ENCODE measurements around the gene DCLK1.

DCLK1 gene

DNA sequence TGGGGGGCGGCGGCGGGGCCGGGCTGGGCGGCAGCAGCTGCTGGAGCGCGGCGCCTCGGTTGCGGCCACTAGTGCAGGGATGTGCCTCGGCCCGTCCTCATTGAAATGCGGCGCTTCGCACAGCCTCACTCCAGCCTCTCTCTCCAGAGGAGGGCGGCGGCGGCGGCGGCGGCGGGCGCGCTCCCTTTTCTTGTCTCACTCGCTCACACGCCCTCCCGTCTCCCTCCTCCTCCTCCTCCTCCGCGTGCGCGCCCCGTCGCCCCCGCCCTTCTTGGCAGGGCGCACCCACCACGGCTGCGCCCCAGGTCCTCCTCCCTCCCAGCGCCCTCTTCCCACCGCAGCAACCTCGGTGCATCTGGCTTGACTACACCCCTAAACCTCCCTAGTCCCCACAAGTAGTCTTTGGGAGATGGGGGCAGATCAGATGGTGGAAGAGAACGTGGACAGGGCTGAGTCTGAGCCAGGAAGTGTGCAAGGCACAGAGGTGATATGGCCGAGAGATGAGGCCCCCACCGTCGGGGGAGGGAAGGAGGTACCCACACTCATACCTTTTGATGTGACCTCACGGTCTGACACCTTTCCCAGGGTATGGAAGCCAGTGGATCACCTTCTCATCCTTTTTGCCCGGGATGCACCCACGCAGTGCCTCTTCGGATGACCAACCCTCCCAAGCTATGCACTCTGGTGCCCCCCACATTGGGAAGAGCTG, at the start of gene DCLK1:
Gene DCLK1, minus strand, starts transcription at position 161 of the 709 bp plus-strand sequence.
- DNase-seq (ENCODE audit: low read depth in 3 of 3): no peak

DNA sequence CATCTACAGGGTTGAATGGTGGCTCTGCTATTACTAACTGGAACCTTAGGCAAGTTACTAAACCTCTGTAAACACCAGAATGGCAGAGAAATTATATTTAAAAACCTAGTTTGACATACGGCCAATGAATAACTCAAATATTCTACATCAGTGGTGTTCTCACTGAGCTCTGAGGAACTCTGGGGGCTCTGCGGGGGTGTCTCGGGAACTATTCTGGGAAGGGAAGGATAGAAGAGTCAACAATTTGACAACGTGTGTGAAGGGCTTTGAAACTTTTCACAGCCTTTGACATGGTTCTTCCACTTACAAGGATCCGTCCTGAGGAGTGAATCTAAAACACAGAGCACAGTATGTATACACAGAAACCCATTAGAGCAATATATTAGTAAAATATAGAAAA, 44.4 kb upstream of the DCLK1 start:
- DNase-seq (ENCODE audit: low read depth in 3 of 3): no peak

DNA sequence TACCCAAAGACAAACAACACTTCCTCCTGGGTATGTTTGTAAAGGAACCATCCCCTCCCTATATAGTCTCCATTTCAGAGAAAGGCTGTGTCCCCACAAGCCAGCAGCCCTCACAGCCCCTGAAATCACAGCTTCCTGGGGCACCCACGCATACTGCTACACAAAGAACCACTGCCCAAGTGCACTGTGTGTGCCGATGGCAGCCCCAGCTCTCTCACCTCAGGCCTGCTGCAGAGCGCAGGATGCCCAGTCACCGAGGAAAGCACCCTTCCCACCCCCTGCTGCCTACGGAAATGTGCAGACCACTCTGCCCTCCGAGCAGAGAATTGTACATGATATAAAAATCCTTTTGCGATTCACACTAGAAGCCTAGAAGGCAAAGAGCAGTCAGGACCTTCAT, 43.7 kb upstream of the DCLK1 start:
- DNase-seq (ENCODE audit: low read depth in 3 of 3): no peak

DNA sequence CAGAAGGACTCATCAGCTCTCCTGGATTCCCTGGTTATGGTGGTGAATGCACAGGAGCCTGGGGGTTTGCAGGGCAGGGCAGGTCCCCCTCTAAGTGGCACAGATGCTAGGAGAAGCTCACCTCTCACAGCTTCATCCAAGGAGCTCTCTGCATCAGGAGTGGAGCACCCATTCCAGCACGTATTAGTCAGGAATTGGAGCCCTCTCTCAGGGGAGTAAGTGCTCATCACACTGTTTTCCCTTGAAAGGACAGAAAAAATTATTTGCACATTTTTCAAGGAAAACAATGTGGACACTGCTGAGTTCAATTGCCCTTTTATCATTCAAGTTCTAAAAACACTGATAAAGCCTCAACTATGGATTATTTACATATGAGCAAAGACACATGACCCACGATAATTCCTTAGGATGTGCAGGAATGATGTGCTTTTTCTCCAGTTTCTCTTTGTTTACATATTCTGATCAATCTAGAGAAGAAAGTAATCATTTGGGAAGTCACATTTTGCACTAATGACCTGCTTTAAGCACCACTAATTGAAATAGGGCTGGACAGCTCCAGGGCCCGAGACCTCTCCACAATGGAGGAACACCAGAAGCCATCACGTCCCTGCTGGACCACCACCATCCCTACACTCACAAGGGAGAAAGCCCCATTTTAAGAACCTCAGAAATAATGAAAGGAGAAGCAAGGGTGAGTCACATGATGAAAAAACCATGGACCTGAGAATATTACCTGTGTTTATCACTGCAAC, 42.6 kb upstream of the DCLK1 start:
- no peak for DNase-seq (ENCODE audit: low read depth in 3 of 3)

DNA sequence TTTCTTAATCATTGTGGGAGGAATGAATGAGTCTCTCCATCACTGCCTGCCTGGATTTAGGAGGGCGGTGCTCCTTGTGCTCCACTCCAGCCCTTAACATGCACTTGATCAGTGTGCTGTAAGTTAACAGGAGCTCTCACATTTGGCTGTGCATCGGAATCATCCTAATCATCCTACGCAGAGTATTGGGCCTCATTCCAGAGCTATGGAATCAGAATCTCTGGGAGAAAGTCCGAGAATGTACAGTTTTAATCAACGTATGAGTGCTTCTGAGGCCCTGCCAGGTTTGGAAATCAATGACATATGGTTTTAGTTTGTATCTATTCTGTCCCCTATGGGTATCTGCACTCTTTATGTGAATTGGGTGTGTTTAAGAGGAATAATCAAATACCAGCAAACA, 34.9 kb upstream of the DCLK1 start:
- no peak for DNase-seq (ENCODE audit: low read depth in 3 of 3)

DNA sequence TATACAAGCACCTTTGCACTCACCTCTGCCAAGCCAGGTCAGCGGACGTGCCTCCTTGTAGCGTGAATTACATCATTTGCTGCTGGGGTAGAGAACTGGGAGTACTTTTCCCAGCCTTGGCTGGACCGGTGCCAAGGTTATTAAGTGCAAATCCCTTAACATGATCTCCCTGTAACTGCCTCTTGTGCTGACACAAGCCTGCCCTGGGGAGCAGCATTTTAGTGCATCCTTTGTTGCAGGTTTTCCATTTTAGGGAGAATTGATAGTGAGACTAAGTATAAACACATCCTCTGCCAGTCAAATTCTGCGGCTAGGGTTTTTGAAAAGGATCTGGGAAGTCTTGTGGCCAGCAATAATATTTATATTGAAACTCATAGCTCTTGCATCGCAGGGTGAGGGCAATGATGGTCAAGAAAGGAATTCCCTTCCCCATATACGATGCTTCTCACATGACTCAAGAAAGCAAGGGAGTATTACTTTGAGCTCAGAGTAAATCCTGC, 32.7 kb upstream of the DCLK1 start:
- DNase-seq (ENCODE audit: low read depth in 3 of 3): no peak

DNA sequence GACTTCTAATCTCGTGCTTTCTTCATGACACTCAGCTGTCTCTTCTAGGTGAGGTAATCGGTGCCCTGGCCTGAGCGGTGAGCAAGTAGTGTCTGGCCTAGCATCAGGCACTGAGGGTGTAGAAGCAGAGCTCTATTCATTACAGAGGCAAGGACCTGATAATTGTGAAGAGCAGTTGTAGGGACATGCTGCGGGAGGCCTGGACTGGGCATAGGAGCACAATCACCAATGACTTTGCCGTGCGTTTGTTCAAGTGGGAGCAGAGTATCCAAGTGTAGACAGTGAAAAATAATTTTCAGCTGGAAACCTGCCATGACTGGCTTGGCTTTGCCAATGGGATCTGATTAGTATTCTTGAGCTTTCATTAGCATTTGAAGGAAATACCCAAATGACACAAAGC, 32.1 kb upstream of the DCLK1 start:
- DNase-seq (ENCODE audit: low read depth in 3 of 3): no peak

DNA sequence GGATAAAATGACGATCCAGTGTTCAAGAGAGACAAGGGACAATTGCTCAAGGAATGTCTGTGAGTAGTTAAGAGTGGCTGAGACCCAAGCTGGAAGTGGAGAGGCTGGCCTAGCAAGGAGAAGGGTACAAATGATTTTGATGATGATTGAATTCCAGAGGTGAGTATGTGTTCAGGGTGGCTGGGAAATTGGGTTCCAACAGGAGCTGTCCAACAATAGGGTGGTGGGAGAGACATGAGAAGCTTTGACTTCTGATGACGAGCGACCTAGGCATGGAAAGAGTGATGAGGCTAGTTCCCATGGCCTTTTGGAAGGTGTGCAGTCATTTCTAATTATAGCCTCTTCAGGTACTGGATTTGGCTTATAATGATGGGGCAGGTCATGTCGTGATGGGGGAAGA, 29.1 kb upstream of the DCLK1 start:
- DNase-seq (ENCODE audit: low read depth in 3 of 3): no peak

DNA sequence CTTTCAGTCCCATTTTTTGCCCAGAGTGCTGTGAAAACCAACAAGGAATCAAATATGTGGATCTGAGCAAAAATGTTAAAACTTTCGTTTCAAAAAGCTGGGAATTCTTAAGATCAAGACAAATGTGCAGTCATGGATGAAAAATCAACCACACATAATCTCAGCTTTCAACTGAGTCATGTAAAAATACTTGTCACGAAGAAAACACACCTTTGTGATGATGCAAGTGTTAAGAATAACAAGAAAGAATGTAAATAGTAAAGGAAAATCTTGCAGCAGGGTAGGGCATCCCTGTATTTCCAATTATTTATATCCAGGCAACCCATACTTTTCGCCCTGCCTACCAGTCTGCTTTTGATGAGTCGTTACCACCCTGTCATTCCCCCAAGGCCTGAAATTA, 27.4 kb upstream of the DCLK1 start:
- DNase-seq (ENCODE audit: low read depth in 3 of 3): no peak

DNA sequence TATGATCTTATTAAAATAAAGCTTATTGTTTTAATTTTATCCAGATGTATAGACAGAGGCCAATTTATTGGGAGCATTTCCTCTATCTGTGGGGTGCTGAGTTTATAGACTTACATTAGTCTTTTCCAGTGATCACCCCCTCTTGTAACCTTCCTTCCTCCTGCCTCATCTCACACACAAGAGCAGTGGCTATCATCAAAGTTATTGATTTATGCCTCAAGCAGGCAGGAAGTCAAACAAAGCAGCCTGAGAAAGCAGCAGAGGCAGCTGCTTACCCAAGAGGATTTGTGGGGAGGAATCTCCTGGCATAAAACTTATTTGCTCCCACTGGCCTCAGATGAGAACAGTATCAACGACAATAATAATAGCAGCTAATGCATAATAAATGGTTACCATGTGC, 26.3 kb upstream of the DCLK1 start:
- no peak for DNase-seq (ENCODE audit: low read depth in 3 of 3)

DNA sequence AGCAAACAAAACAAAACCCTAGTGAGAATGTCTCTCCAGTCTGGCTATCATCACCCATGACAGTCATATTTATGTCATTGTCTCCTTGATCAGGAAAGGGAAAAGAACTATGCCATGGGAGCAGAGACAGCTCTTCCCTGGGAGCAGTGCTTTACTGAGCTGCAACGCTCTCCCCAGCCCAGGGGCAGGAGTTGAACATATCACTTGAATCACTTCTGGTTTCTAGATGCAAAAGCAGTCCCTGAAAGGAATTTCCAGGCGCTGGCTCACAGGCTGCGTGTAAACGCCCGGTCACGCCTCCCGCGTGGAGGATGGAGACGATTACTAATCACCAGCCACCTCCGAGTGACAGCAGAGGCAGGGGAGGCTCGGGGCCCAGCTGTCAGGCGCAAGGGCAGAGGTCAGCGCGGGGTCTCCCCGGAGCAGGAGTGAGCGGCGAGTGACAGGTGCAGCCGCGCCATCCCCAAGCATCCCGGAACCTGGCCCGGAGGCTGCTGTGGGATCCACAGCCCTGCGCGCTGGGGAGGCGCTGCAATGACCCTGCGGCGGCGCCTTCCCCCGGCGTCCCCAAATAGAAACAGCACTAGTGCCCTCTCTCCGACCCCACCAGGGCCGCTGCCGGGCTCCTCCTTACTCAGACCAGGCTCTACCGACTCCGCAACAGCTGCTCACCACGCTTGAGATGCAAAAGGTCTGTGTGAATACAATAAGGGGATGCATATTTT, 23.5 kb upstream of the DCLK1 start:
- no peak for DNase-seq (ENCODE audit: low read depth in 3 of 3)

DNA sequence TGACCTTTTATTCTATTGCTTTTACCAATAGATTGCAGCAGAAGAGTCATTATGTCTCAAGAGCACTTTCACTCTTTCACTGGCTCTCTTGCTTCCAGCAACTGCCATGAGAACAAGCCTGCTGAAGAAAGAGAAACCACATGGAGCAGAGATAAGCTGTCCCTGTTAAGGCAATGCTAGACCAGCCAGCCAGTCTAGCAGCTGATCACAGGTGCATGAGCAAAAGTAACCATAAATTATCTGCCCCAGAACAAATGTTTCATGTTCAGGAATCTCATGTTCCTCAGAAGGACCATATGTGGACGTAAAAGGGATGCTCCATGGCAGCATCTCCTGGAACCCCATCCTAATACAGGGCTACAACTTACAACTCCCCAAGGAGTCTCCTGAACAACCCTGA, 20.4 kb upstream of the DCLK1 start:
- no peak for DNase-seq (ENCODE audit: low read depth in 3 of 3)

DNA sequence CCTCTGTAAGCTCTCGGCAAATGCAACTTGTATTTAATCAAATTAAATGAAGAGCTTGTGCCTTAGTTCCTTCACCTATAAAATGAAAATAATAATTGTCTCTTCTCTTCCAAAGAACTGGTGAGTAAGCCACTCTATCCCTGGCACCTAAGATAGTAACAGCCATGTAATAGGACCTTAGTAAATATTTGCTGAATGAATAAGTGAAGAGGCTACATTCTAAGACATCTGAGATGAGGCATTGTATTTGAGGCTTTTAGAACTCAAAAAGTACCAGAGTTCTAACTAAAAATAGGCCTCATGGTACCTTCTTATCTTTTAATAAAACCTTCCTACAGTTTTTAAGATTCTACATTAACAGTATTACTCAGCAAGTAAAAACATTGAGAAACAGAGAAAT, 17.3 kb upstream of the DCLK1 start:
- no peak for DNase-seq (ENCODE audit: low read depth in 3 of 3)

DNA sequence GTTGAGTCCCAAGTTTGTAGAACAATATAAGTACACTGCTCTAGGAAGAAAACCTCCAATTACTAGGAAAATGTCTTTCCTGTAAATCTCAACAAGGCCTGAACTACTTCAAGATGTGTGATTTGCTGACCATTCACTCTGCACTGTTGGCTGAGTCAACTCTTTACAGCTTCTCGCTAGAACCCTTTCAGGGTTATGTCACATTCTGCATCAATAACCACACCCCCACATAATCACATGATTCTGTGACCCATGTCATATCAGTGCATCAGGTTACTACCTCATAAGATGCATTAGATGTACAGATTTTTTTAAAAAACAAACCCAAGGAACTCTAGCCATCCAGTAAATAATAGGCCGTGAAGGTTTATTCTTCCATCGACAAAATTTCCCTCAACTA, 16.1 kb upstream of the DCLK1 start:
- DNase-seq (ENCODE audit: low read depth in 3 of 3): no peak

DNA sequence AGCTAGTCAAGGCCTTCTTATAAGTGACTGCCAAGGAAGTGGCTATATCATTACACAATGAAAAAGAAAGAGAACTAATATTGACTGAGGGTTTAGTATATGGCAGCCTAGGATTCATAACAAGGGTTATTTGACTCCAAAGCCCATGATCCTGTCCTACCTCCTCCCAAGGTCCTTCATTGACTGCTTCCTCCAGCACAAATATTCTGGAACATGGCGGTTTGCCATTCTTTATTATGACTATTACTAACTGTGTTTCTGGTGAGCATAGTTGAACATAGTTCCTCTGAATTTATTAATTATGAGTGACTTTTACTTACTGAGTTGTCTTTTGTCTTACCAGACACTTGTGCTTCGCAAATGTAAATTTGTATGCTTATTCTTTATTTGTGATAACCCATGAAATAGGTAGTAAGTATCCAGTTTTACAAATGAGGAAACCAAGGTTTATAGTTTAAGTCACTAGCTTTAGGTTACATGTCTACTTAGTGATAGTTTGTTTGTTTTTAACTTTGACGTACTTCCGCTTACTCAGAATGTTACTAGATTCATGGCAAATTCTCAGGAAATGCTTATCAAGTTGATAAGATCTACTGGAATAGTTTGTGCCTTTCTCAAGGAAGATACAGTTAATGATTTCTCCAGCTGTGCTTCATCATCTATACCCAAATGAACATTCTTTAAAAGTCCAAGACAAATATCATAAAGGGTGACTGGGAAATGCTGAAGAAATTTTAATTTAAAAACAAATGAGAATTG, 15.5 kb upstream of the DCLK1 start:
- DNase-seq (ENCODE audit: low read depth in 3 of 3): no peak

DNA sequence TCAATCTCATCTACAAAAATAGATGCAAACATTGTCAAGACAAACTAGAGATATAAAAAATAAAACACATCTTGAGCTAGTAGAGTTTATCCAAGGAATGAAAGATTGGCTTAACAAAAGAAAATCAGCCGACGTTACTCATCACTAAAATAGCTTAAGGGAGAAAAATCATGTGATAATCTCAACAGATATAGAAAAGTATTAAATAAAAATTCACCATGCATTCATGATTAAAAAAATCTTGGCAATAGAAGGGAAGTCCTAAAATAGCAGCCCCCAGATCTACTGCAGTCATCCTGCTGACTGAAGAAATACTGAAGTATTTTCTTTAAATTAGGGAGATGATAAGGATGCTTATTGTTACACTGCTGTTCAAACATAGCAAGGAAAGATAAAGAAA, 12.6 kb upstream of the DCLK1 start:
- DNase-seq (ENCODE audit: low read depth in 3 of 3): no peak

DNA sequence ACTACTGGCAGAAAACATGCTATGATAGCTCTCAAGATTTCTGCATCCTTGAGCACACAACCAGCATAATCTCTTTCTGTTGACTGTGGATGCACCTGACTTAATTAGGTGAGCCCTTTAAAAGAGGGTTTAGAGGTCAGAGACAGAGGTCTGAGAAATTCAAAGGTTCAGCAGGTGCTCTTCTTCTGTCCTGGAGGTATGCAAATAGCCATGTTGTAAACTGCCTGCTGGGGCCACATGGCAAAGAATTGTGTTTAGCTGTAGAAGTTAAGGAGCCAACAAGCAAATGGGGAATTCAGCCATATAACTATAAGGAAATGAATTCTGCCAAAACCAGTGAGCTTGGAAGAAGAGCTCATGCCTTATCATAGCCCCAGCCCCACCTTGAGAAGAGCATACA, 11.6 kb upstream of the DCLK1 start:
- no peak for DNase-seq (ENCODE audit: low read depth in 3 of 3)

DNA sequence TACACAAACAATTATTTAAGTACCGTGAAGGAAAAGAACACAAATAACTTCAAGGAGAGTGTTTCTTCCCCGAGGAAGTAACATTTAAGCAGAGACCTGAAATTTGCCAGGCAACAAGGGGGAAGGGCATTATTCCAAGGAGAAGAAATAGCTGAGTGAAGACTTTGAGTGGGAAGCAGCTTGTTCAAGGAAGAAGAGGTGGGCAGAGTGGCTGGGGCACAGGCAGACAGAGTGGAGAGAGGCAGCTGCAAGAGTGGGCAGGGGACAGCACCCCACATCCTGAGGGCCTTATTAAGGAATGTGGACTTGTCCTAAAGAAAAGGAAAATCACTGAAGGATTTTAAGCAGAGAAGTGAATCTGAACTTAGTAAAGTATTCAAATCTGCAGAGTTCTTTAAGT, 4.7 kb upstream of the DCLK1 start:
- DNase-seq (ENCODE audit: low read depth in 3 of 3): no peak

DNA sequence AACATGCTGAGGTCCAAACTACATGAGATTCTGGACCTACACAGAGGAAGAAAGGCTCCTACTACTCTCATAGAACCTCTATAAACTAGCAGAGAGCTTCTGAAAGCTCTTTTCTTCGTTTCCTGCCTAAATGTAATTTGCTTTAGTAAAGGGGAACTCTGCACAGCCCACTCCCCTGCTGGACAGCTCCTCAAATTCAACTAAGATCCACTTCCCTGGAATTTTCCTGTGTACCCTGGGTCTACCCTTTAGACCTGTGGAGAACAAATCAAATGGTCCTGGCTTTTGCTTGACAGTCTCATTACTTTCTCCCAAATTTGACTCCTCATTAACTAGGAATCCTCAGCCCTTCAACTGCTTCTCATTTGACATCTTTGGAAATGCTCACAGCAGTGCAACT, 3.5 kb upstream of the DCLK1 start:
- no peak for DNase-seq (ENCODE audit: low read depth in 3 of 3)

DNA sequence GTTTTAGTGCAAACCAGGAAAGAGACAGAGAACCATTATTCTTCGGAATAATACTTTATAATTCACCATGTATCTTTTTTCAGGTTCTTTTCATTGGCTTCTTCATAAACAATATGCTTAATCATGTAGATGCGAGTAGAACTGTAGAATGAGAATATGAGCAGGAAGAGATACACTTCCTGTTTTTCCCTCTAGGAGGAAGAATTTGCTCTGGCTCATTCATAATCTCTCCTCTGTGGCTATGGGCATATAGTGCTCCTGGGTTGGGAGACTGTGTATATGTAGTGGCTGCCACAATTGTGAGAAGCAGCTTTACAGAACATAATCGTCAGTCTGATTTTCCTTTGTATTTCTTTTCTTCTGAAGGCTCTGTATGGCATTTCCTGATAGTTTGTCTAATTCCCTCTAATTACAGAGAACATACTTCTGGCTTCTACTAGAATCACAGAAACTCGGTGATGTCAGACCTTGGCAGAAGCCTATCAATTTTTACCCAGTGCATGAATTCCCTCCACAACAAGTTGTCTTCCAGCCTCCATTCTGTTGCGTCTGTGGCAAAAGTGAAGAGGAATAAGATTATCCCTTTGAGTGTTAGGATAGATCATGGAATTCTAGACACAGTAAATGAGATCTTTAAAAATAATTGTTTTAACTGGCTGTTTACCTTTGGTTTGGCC, 2.9 kb upstream of the DCLK1 start:
- no peak for DNase-seq (ENCODE audit: low read depth in 3 of 3)

DNA sequence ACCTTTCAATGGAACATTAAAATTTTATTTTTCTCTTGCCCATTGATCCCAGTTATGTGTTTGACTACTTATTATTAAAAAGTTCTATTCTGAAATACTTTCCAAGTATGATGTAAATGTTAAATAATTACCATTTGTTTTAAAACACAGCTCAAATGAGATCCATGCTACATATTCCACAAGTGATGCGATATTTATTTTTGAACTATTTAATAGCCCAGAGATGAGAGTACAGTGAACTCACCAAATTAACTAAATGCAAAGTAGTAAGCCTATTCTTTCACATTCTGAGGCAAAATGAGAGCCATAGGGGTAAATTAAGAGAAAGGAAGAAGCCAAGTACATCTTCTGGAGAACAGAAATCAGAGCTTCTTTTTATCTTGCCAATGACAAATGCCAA, 1.2 kb upstream of the DCLK1 start:
- DNase-seq (ENCODE audit: low read depth in 3 of 3): no peak

DNA sequence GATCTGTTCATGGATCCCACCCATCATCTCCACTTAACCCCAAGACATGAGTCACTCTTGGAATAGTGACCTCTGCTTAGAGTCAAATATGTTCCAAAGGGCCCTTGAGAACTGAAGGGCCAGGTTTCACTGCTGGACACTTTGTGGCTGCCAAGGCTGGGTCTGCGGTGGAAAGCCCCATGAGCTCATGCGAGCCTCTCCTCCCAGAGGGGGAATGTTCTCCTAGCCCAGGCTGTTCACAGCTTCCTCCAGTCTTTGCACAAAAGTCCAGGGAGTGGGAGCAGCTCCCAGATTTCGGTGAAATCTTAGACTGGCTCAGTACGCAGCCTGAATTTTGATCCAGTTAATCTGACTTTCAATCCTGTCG, 732 bp upstream of the DCLK1 start:
- DNase-seq (ENCODE audit: low read depth in 3 of 3): no peak
